Heart left ventricle (tissue), 16 donors: ENCODE results near the gene PIPOX. TPM values are rescaled to one million over a fixed set of nuclear protein-coding genes. Genes with fewer than 3 reads are reported as not detected.

Experiments used
- ATAC-seq, 4 donors: fragments of 200-7000 bp; cut with Tn5 transposase; one replicate each; pipeline ENCODE4 v1.9.1; 2020 to 2022; ENCODE audit warnings: moderate library complexity in 4 of 4, mild to moderate bottlenecking in 3 of 4, moderate number of reproducible peaks in 1 of 4
- DNase-seq, 5 donors: peaks; one replicate each; pipeline ENCODE4 v3.0.0-alpha.2; 2020
- H3K27ac ChIP-seq, 12 donors: fragments of 200-600 bp; sonication (generic) in 4 of 12; one replicate each; pipeline versions ENCODE4 v1.5.0 to v1.8.0; 2016 to 2022; ENCODE audit warnings: mild to moderate bottlenecking in 2 of 12
- H3K27me3 ChIP-seq, 9 donors: fragments of 200-600 bp; sonication (generic) in 2 of 9; one replicate each; pipeline versions ENCODE4 v1.5.1 to v1.8.0; 2016 to 2022; ENCODE audit warnings: mild to moderate bottlenecking in 3 of 9
- H3K36me3 ChIP-seq, 9 donors: fragments of 200-600 bp; sonication (generic) in 2 of 9; one replicate each; pipeline versions ENCODE4 v1.5.0 to v1.8.0; 2018 to 2022; ENCODE audit warnings: mild to moderate bottlenecking in 2 of 9
- H3K4me1 ChIP-seq, 12 donors: fragments of 200-600 bp; sonication (generic) in 4 of 12; one replicate each; pipeline versions ENCODE4 v1.5.0 to v1.8.0; 2016 to 2022; ENCODE audit warnings: mild to moderate bottlenecking in 3 of 12
- H3K4me3 ChIP-seq, 12 donors: fragments of 200-600 bp; sonication (generic) in 4 of 12; one replicate each; pipeline versions ENCODE4 v1.5.0 to v1.8.0; 2017 to 2022; ENCODE audit warnings: mild to moderate bottlenecking in 9 of 12, moderate library complexity in 4 of 12
- H3K9me3 ChIP-seq, 12 donors: fragments of 200-600 bp; sonication (generic) in 4 of 12; one replicate each; pipeline versions ENCODE4 v1.5.0 to v1.8.0; 2016 to 2022; ENCODE audit warnings: mild to moderate bottlenecking in 1 of 12
- POLR2A ChIP-seq, 2 donors: fragments of 450-650 bp; IDR thresholded peaks; one replicate each; pipeline ENCODE4 v1.6.1; 2017; ENCODE audit warnings: antibody characterized with exemption in 2 of 2, mild to moderate bottlenecking in 2 of 2, moderate library complexity in 2 of 2
- WGBS, 4 donors: extraction: QIAGEN DNeasy Blood & Tissue Kit in 2 of 4; methylation state at CpG; one replicate each; pipeline versions ENCODE4 v1.1.5 to v1.1.7; 2013 to 2018; 5-methylcytosine and 5-hydroxymethylcytosine counted together
- intact Hi-C, 10 donors: fragments of 100-400 bp; cut with DNase I; formaldehyde crosslinking; loops; one replicate each; pipeline versions ENCODE4 v1.11.1 to v1.14.2; 2022
- polyA plus RNA-seq, 2 donors: library from polyadenylated mRNA; stranded (reverse); fragments of 200-250 nt; gene quantifications; one replicate each; pipeline ENCODE4 v1.2.3, GENCODE V29; 2013
- total RNA-seq, 9 donors: library from RNA; depleted of rRNA in 2 of 9; stranded (reverse); fragments of >200 nt in 2 of 9; fragmentation: NEBNext Ultra II Directional in 3 of 9; extraction: Animal tissue kit (Norgen Biotek cat#: 25700) in 3 of 9; gene quantifications; one replicate each; pipeline versions ENCODE4 v1.1.0 to v1.2.4, GENCODE V29; 2016 to 2023
- TF ChIP-seq, protein P1 (sequence below), 12 donors: fragments of 200-600 bp; sonication (generic) in 4 of 12; IDR thresholded peaks; one replicate each; pipeline versions ENCODE4 v1.5.0 to v1.8.0; 2018 to 2022; ENCODE audit warnings: antibody characterized with exemption in 12 of 12, mild to moderate bottlenecking in 5 of 12
- donor health status: ischemic (EF 13 %, LVEDD 7.1; RV severe dilation, severe dysfunction).
- donor health status: healthy with polysubstance abuse.
- donor health status: DM: no; HTN: yes; CAD: no.
- donor health status: DM: no; HTN: no; CAD: no.
- donor health status: ischemic (EF 25% LVEDD 6.9; RV normal size, moderate dysfunction).
- donor health status: ischemic (EF 25% LVEDD 5.7; RV mildly dilated, moderate dysfunction).
- donor health status: healthy.
- donor health status: DM: yes; HTN: yes; CAD: no.
- donor health status: ischemic (EF 35%, LVEDD 5.7; RV mildly dilated, moderate dysfunction).
- donor health status: nonischemic (EF 11% LVEDD 7.7; RV severe dilation, severe dysfunction).
- donor health status: DM: yes; HTN: yes; CAD: no.
- donor health status: PGD.
- donor health status: ischemic (EF 29% LVEDD 5.4; RV normal size, mild dysfunction).
- donor health status: nonischemic (EF 23%, LVEDD 6.1; RV moderate dilation, normal function).

PIPOX gene
- total and polyA plus RNA-seq, 11 donors, result 0.11 to 5.2 (median 0.84) TPM; not detected in 1

DNA sequence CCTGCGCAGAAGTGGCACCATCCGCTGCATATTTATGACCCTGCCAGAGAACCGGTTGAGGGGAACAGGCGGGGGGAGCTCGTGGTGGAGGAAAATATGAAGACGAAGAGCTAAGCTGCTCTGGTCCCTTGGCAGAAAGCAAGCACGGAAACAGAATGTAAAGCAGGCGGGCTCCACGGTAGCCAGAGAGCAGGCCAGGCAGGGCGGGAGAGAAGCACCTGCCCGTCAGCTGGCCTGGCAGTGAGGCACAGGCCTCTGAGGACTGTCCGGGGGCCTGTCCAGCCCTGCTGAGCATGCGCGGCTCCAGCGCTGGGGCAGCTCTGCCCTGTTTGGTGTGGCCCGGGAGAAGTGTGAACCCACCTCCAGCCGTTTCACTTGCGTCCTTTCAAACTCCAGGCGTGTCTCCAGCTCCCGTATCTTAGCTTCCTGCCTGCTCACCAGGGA lies 46.7 kb downstream of the PIPOX start:
- H3K36me3 ChIP-seq, result peaks cover 5 to 100% (median 98%) of the 10 kb centered on the region in 9 donors
- no peak overlapping the region for H3K4me3 ChIP-seq
- TF ChIP-seq, protein P1, sequence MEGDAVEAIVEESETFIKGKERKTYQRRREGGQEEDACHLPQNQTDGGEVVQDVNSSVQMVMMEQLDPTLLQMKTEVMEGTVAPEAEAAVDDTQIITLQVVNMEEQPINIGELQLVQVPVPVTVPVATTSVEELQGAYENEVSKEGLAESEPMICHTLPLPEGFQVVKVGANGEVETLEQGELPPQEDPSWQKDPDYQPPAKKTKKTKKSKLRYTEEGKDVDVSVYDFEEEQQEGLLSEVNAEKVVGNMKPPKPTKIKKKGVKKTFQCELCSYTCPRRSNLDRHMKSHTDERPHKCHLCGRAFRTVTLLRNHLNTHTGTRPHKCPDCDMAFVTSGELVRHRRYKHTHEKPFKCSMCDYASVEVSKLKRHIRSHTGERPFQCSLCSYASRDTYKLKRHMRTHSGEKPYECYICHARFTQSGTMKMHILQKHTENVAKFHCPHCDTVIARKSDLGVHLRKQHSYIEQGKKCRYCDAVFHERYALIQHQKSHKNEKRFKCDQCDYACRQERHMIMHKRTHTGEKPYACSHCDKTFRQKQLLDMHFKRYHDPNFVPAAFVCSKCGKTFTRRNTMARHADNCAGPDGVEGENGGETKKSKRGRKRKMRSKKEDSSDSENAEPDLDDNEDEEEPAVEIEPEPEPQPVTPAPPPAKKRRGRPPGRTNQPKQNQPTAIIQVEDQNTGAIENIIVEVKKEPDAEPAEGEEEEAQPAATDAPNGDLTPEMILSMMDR (IDR thresholded peaks at IDR 0.05), result no peak
- no peak for TF ChIP-seq POLR2A (IDR thresholded peaks at IDR 0.05)
- 44 to 75% (median 68%) methylated on average over 17 to 20 of the region's 20 CpGs for WGBS, 4 donors
- H3K27ac ChIP-seq, result peak overlapping the region in 4 of 12 donors; percentile 23 to 78 (median 48)
- peaks cover 0 to 15% (median 0%) of the 10 kb centered on the region in 12 donors for H3K4me1 ChIP-seq
- no peaks in the 10 kb centered on the region for H3K9me3 ChIP-seq
- no peaks in the 10 kb centered on the region for H3K27me3 ChIP-seq
- DNase-seq, result no peak
- intact Hi-C loops, result no loop called here
- ATAC-seq, result peak in 2 of 4 donors; percentile 57 to 63

DNA sequence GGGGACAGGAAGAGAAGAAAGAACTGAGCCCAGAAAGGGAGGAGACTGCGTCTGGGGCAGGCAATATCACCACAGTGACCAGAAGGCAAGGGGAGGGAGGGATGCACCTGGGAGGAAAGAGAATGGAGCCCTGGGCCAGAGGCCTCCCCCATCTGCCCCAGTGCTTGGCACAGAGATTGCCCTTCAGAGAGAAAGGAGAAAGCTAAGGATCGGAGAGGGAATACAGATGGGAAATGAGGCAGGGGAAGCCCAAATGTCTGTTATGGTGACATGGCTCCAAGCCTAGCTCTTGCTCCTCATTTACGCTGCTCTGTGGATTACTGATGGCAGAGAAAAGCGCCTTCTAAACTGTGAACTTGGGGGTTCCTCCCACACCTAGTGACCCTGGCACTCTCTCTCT lies 47.2 kb downstream of the PIPOX start:
- peaks cover 5 to 100% (median 98%) of the 10 kb centered on the region in 9 donors for H3K36me3 ChIP-seq
- intact Hi-C loops, result no loop called here
- no peak for TF ChIP-seq POLR2A (IDR thresholded peaks at IDR 0.05)
- TF ChIP-seq, protein P1 (IDR thresholded peaks at IDR 0.05), result no peak
- no peaks in the 10 kb centered on the region for H3K9me3 ChIP-seq
- peaks cover 0 to 15% (median 0%) of the 10 kb centered on the region in 12 donors for H3K4me1 ChIP-seq
- no peaks in the 10 kb centered on the region for H3K27me3 ChIP-seq
- H3K4me3 ChIP-seq, result no peak overlapping the region
- DNase-seq, result no peak
- peak overlapping the region in 2 of 12 donors; percentile 61 to 78 for H3K27ac ChIP-seq
- WGBS, 4 donors, result 61 to 87% (median 79%) methylated on average over 4 of the region's 4 CpGs
- no peak for ATAC-seq

DNA sequence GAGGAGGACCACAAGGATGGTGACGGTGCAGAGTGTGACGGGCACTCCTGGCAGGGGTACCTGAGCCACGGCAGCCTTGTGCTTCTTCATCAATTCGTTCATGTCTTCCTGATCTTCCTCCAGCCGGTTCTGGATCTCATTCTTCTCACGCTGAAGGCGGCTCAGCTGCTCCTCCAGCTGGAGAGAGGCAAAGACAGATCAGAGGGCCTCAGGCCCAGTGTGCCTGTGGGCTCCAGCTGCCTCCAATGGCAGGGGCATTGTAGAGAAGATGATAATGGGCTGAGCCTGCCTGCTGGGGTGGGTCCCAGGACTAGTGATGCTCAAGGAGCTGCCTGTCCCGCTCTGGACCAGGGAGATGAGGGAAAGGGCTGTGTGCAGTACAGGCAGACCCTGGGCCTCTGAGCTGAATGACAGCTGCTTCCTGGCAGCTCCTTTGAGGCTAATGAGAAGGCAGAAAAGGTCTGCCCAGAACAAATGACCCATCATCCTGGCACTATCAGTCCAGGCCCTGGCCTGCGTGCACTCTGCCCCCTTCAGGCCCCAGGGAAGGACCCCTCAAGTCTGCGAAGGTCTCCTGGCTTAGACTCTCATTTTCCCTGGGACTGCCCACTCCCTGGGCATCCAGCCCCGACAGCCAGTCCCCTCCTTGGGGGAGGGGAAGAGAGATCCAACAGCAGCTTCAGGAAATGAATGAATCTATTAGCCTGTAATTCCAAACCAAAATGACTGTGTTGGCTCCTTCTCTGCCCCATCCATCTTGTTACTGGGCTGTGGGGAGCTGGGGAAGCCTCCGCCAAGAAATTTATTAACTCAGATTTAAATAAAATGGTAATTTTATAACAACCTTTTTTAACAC lies 48.0 kb downstream of the PIPOX start:
- intact Hi-C loops, result no loop called here

More for the DNA sequence above, 48.0 kb downstream of the PIPOX start:
- H3K9me3 ChIP-seq, result no peaks in the 10 kb centered on the region
- DNase-seq (no peak), ATAC-seq (no peak)
- no peak overlapping the region for H3K4me3 ChIP-seq
- peak overlapping the region in 1 of 12 donors; percentile 29 for H3K27ac ChIP-seq
- TF ChIP-seq POLR2A (IDR thresholded peaks at IDR 0.05), result no peak
- TF ChIP-seq, protein P1 (IDR thresholded peaks at IDR 0.05), result no peak
- peaks cover 0 to 15% (median 0%) of the 10 kb centered on the region in 12 donors for H3K4me1 ChIP-seq
- peaks cover 5 to 100% (median 98%) of the 10 kb centered on the region in 9 donors for H3K36me3 ChIP-seq
- H3K27me3 ChIP-seq, result no peaks in the 10 kb centered on the region
- 66 to 81% (median 75%) methylated on average over 9 to 12 of the region's 12 CpGs for WGBS, 4 donors
